GM10266 (cell line): ENCODE measurements around the gene CTSG.
"Not testable (repeated sequence)": the region's sequence is repeated elsewhere in the genome, so short reads cannot be mapped to it uniquely, and the experiment has no call there.

Experiments used
- DNase-seq: peaks from one replicate; pipeline ENCODE4 v3.0.0; 2012; ENCODE audit errors: extremely low spot score
- CTCF ChIP-seq: IDR thresholded peaks from 2 replicates; pipeline ENCODE4 v1.5.1; 2012; ENCODE audit warnings: mild to moderate bottlenecking, low read depth; ENCODE audit not compliant: control insufficient read depth, insufficient read depth; ENCODE audit errors: missing control alignments

The CTSG gene

GRCh38 chr14:24607081-24607480 is 31.0 kb upstream of the CTSG start:
- DNase-seq, result no peak
- TF ChIP-seq CTCF, result no peak

- no peak for DNase-seq
- no peak for TF ChIP-seq CTCF
These were observed 30.2 kb upstream of the CTSG start for GRCh38 chr14:24606297-24606696.

- peak; percentile 92 for TF ChIP-seq CTCF
- DNase-seq, result peak; percentile 75
These were observed 29.6 kb upstream of the CTSG start for GRCh38 chr14:24605435-24606190.

GRCh38 chr14:24597403-24597802 is 21.4 kb upstream of the CTSG start:
- no peak for TF ChIP-seq CTCF

GRCh38 chr14:24595073-24595808 is 19.2 kb upstream of the CTSG start:
- no peak for DNase-seq
- no peak for TF ChIP-seq CTCF

More at GRCh38 chr14:24597403-24597802, 21.4 kb upstream of the CTSG start:
- no peak for DNase-seq

- DNase-seq, result not testable (repeated sequence)
These were observed 15.0 kb upstream of the CTSG start for GRCh38 chr14:24591004-24591403.

- not testable (repeated sequence) for DNase-seq
These were observed 8.4 kb upstream of the CTSG start for GRCh38 chr14:24584402-24584801.

GRCh38 chr14:24578558-24578957 is 2.5 kb upstream of the CTSG start:
- no peak for TF ChIP-seq CTCF
- DNase-seq, result no peak
